Activated T-helper 17 cell treated with anti-CD3 and anti-CD28 coated beads, Interleukin-2, amount 50 U/mL, for 72 hours (primary cell): ENCODE data around the gene KRTAP3-3. TPM values are rescaled to one million over a fixed set of nuclear protein-coding genes. Genes with fewer than 3 reads are reported as not detected.
"Not testable (repeated sequence)": the region's sequence is repeated elsewhere in the genome, so short reads cannot be mapped to it uniquely, and the experiment has no call there.

ENCODE experiments used
- ATAC-seq: fragments of 150-1000 bp; cut with Tn5 transposase; replicated peaks from 2 replicates; pipeline ENCODE4 v1.10.0; 2021; ENCODE audit warnings: mild to moderate bottlenecking, moderate library complexity
- H3K27ac Mint-ChIP-seq: one replicate; pipeline ENCODE4 v1.8.0; 2022; ENCODE audit warnings: mixed read lengths
- H3K27me3 Mint-ChIP-seq: one replicate; pipeline ENCODE4 v1.8.0; 2022; ENCODE audit warnings: mixed read lengths
- H3K36me3 Mint-ChIP-seq: one replicate; pipeline ENCODE4 v1.8.0; 2022; ENCODE audit warnings: low read depth, mild to moderate bottlenecking, mixed read lengths
- H3K4me1 Mint-ChIP-seq: one replicate; pipeline ENCODE4 v1.8.0; 2022; ENCODE audit warnings: mixed read lengths
- H3K4me3 Mint-ChIP-seq: one replicate; pipeline ENCODE4 v1.8.0; 2022; ENCODE audit warnings: mild to moderate bottlenecking, mixed read lengths
- H3K9me3 Mint-ChIP-seq: one replicate; pipeline ENCODE4 v1.8.0; 2022; ENCODE audit warnings: mixed read lengths
- total RNA-seq, 2 donors: library from RNA; stranded (reverse); gene quantifications; one replicate each; pipeline ENCODE4 v1.2.3, GENCODE V29; 2022

Gene KRTAP3-3
- not detected for total RNA-seq

- H3K4me1 Mint-ChIP-seq, result no peaks in the 10 kb centered on the region
- H3K27me3 Mint-ChIP-seq, result peaks cover 51% of the 10 kb centered on the region
- no peaks in the 10 kb centered on the region for H3K36me3 Mint-ChIP-seq
- no peak for ATAC-seq
- no peak within 1 kb of the TSS for H3K4me3 Mint-ChIP-seq
- H3K9me3 Mint-ChIP-seq, result no peaks in the 10 kb centered on the region
- no peak within 1 kb of the TSS for H3K27ac Mint-ChIP-seq
Measured at GRCh38 chr17:40993839-40994238, at the start of gene KRTAP3-3. Gene KRTAP3-3 (minus strand): TSS chr17:40994164. CDS start chr17:40994097, 67 bp downstream.

GRCh38 chr17:41042953-41043352 is 49.0 kb upstream of the KRTAP3-3 start:
- H3K4me1 Mint-ChIP-seq, result no peaks in the 10 kb centered on the region
- peaks cover 4% of the 10 kb centered on the region for H3K9me3 Mint-ChIP-seq
- H3K27ac Mint-ChIP-seq, result no peak overlapping the region
- peaks cover 14% of the 10 kb centered on the region for H3K27me3 Mint-ChIP-seq
- no peaks in the 10 kb centered on the region for H3K36me3 Mint-ChIP-seq
- no peak overlapping the region for H3K4me3 Mint-ChIP-seq
- no peak for ATAC-seq

DNA sequence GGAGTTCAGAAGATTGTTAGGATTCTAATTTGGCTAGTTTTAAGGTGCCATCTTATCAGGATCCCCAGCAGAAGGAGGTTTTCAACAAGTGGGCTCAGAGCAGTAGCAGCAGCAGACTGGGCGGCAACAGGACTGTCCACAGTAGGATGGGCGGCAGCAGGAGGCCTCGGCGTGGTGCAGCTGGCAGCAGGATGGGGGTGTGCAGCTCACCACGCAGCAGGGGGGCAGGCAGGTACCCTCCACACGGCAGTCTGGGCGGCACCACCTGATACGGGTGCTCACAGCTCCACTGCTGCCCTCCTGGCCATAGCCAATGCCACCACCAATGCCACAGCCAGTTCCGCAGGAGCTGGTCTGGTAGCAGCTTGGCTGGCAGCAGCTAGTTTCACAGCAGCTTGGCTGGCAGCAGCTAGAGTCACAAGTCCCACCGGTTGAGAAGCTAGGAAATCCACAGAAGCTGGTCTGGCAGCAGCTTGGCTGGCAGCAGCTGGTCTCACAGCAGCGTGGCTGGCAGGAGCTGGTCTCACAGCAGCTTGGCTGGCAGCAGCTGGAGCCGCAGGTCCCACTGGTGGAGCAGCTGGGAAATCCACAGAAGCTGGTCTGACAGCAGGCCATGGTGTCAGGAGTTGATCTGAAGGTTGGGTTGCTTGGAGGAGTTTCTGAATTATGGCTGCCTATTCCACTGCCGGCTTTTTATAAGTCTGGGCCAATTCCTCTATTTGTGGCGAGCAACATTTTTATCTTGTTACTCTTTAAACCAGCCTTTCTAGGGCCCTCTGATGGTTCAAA is 47.0 kb upstream of the KRTAP3-3 start, which contains the start of gene KRTAP1-1:
KRTAP1-1 (minus strand) TSS at position 668 of the 789 bp plus-strand sequence; CDS start at position 615, 53 bp downstream.
- H3K4me1 Mint-ChIP-seq, H3K4me3 Mint-ChIP-seq, H3K27ac Mint-ChIP-seq, H3K9me3 Mint-ChIP-seq, ATAC-seq, H3K36me3 Mint-ChIP-seq: not testable (repeated sequence)
- H3K27me3 Mint-ChIP-seq, result peaks cover 16% of the 10 kb centered on the region

DNA sequence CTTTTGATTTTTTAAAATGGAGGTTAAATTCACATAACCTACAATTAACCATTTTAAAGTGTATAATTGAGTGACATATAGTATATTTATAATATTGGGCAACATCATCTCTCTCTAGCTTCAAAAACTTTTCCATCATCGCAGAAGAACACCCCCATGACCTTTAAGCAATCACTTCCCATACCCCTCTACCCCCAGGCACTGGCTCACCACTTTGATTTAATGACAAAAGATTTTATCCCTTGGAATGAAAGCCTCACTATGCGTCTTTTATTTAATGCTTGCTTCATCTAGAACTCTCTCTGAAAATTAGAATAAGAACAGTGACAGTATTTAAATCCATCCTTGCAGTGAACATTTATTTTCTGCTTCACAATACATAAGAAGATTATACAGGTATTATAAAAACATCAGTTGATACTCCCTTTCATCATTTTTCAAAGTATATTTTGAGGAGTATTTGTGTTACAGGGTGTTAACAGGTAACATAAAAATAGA is 43.9 kb upstream of the KRTAP3-3 start:
- ATAC-seq, result no peak

GRCh38 chr17:41034346-41034935 is 40.5 kb upstream of the KRTAP3-3 start, which contains the start of gene KRTAP1-3:
Gene KRTAP1-3 (minus strand): TSS chr17:41034874. CDS start chr17:41034821, 53 bp downstream.
- not testable (repeated sequence) for H3K4me3 Mint-ChIP-seq, H3K4me1 Mint-ChIP-seq, ATAC-seq, H3K9me3 Mint-ChIP-seq, H3K27ac Mint-ChIP-seq, H3K36me3 Mint-ChIP-seq
- H3K27me3 Mint-ChIP-seq, result peaks cover 23% of the 10 kb centered on the region

More for the DNA sequence above, 43.9 kb upstream of the KRTAP3-3 start:
- Mint-ChIP-seq H3K27ac (no peak overlapping the region), H3K36me3 (no peaks in the 10 kb centered on the region), H3K27me3 (peaks cover 9% of the 10 kb centered on the region), H3K4me3 (no peak overlapping the region), H3K9me3 (no peaks in the 10 kb centered on the region), H3K4me1 (no peaks in the 10 kb centered on the region)

DNA sequence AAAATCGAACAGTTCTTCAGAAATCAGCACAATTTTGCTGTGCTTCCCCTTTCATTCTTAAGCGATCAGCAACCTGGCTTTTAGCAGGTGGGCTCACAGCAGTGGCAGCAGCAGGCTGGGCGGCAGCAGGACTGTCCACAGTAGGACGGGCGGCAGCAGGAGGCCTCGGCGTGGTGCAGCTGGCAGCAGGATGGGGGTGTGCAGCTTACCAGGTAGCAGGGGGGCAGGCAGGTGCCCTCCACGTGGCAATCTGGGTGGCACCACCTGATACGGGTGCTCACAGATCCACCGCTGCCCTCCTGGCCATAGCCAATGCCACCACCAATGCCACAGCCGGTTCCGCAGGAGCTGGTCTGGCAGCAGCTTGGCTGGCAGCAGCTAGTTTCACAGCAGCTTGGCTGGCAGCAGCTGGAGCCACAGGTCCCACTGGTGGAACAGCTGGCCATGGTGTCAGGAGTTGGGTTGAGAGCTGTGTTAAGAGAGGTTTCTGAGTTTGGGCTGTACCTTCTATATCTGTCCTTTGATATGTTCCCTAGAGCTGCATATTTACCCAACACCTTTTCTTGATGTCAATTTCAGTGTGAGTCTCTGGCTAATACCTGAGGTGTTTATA is 35.8 kb upstream of the KRTAP3-3 start, which contains the start of gene KRTAP1-4:
KRTAP1-4 (minus strand) TSS at position 563 of the 613 bp plus-strand sequence; CDS start at position 446, 117 bp downstream.
- ATAC-seq, result no peak
- H3K27me3 Mint-ChIP-seq, result peaks cover 29% of the 10 kb centered on the region
- H3K9me3 Mint-ChIP-seq, result no peaks in the 10 kb centered on the region
- H3K36me3 Mint-ChIP-seq, result no peaks in the 10 kb centered on the region
- H3K4me1 Mint-ChIP-seq, result no peaks in the 10 kb centered on the region
- no peak within 1 kb of the TSS for H3K27ac Mint-ChIP-seq
- H3K4me3 Mint-ChIP-seq, result no peak within 1 kb of the TSS

DNA sequence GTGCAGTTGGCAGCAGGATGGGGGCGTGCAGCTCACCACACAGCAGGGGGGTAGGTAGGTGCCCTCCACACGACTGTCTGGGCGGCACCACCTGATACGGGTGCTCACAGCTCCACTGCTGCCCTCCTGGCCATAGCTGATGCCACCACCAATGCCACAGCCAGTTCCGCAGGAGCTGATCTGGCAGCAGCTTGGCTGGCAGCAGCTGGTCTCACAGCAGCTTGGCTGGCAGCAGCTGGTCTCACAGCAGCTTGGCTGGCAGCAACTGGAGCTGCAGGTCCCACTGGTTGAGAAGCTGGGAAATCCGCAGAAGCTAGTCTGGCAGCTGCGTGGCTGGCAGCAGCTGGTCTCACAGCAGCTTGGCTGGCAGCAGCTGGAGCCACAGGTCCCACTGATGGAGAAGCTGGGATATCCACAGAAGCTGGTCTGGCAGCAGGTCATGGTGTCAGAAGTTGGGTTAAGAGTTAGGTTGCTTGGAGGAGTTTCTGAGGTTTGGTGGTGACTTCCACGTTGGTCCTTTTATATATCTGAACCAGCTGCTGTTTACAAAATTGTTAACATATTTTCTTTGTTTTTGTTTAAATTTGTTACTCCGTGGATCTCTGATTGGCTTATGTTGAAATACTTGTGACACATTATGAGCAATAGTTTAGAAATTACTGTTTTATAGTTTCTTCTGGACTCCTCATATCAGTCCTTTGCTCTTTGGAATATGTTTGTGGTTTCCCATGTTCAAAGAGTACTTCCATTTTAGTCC is 32.9 kb upstream of the KRTAP3-3 start, which contains the start of gene KRTAP1-5:
KRTAP1-5 (minus strand) TSS at position 494 of the 757 bp plus-strand sequence; CDS start at position 441, 53 bp downstream.
- Mint-ChIP-seq H3K4me1 (no peaks in the 10 kb centered on the region), H3K9me3 (no peaks in the 10 kb centered on the region), H3K36me3 (no peaks in the 10 kb centered on the region), H3K27me3 (peaks cover 33% of the 10 kb centered on the region), H3K27ac (no peak within 1 kb of the TSS), H3K4me3 (no peak within 1 kb of the TSS)
- peak; percentile 21 for ATAC-seq

- H3K27ac Mint-ChIP-seq, result no peak overlapping the region
- H3K9me3 Mint-ChIP-seq, result no peaks in the 10 kb centered on the region
- H3K4me1 Mint-ChIP-seq, result no peaks in the 10 kb centered on the region
- peaks cover 19% of the 10 kb centered on the region for H3K27me3 Mint-ChIP-seq
- H3K36me3 Mint-ChIP-seq, result no peaks in the 10 kb centered on the region
- no peak overlapping the region for H3K4me3 Mint-ChIP-seq
- ATAC-seq, result no peak
Measured at GRCh38 chr17:41024697-41025096, 30.7 kb upstream of the KRTAP3-3 start.

- Mint-ChIP-seq H3K27ac (no peak overlapping the region), H3K4me3 (no peak overlapping the region), H3K27me3 (peaks cover 16% of the 10 kb centered on the region), H3K36me3 (no peaks in the 10 kb centered on the region), H3K9me3 (no peaks in the 10 kb centered on the region), H3K4me1 (no peaks in the 10 kb centered on the region)
- no peak for ATAC-seq
Measured at GRCh38 chr17:41020336-41020735, 26.4 kb upstream of the KRTAP3-3 start.

GRCh38 chr17:41019415-41019814 is 25.5 kb upstream of the KRTAP3-3 start:
- Mint-ChIP-seq H3K27ac (no peak overlapping the region), H3K9me3 (no peaks in the 10 kb centered on the region), H3K27me3 (peaks cover 13% of the 10 kb centered on the region), H3K4me3 (no peak overlapping the region), H3K4me1 (no peaks in the 10 kb centered on the region), H3K36me3 (no peaks in the 10 kb centered on the region)
- ATAC-seq, result no peak

DNA sequence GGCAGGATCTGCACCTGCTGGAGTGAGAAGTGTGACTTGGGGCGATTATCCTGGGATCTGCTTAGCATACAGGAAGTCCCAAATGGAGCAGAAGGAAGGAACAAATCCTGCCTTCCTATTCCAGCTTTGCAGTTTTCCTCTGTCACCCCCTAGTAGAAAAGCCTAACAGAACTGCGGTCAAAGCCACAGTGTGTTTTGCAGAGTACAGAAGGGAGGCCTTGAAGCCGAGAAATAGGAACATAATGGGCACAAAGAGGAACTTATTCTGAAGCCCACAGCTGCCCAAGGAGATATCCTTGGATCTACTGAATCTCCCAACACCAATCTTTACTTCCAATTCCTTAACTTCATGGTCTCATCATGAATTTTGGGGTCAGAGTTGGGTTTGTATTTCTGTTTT is 24.6 kb upstream of the KRTAP3-3 start:
- ATAC-seq, result no peak
- H3K27ac Mint-ChIP-seq, result no peak overlapping the region
- H3K4me3 Mint-ChIP-seq, result no peak overlapping the region
- H3K36me3 Mint-ChIP-seq, result no peaks in the 10 kb centered on the region
- H3K9me3 Mint-ChIP-seq, result no peaks in the 10 kb centered on the region
- no peaks in the 10 kb centered on the region for H3K4me1 Mint-ChIP-seq
- H3K27me3 Mint-ChIP-seq, result peaks cover 13% of the 10 kb centered on the region

DNA sequence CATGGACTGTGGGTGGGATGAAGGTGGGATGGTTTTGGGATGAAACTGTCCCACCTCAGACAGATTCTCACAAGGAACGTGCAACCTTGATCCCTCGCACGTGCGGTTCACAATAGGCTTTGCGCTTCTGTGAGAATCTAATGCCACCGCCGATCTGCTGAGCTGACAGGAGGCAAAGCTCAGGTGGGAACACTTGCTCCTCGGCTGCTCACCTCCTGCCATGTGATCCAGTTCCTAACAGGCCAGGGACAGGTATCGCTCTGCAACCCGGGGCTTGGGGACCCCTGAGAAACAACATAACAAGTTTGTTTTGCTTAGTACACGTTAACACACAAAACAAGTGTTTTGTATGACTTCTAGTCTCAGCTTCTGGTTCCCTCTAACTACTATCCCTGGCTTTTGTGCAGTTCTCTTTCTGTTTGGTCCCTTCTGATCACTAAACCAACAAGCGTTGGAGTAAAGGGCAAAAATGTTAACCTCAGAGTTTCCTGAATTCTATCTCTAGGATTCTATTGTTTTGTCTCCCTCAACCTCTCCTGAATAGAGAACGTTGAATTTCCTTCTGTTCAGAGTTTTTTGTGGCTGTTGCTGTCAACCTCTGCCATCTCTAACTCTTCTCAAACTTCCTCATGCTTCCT is 22.7 kb upstream of the KRTAP3-3 start:
- no peak overlapping the region for H3K27ac Mint-ChIP-seq

DNA sequence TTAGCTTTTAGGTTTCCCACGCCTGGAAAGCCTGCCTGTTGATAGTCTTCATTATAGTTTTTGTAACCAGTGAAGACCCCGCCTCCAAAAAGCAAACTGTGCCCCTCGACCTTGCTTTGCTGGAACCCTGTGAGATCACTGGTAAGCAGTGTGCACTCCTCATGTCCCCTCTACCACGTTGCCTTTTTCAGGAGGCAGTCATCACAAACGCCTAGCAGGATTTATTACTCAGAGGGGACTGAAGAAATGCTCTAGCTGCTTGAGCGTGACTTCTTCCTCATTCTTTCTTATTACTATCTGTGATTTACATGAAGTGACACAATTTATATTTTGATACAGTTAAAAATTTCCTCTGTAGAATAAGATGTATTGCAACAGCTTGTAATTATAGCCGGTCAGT is 21.5 kb upstream of the KRTAP3-3 start:
- ATAC-seq, result no peak
- Mint-ChIP-seq H3K27me3 (peaks cover 8% of the 10 kb centered on the region), H3K4me1 (no peaks in the 10 kb centered on the region), H3K36me3 (no peaks in the 10 kb centered on the region), H3K9me3 (no peaks in the 10 kb centered on the region), H3K27ac (no peak overlapping the region), H3K4me3 (no peak overlapping the region)

More for the DNA sequence above, 22.7 kb upstream of the KRTAP3-3 start:
- H3K27me3 Mint-ChIP-seq, result peaks cover 8% of the 10 kb centered on the region
- no peak overlapping the region for H3K4me3 Mint-ChIP-seq
- no peak for ATAC-seq
- H3K4me1 Mint-ChIP-seq, result no peaks in the 10 kb centered on the region
- no peaks in the 10 kb centered on the region for H3K9me3 Mint-ChIP-seq
- no peaks in the 10 kb centered on the region for H3K36me3 Mint-ChIP-seq
